GM12872 (cell line): ENCODE measurements around the gene HSD17B12.

Experiments used
- CTCF ChIP-seq: IDR thresholded peaks from 3 replicates; pipeline ENCODE4 v1.5.1; 2011; ENCODE audit warnings: low read depth, mild to moderate bottlenecking, low read length, moderate library complexity; ENCODE audit not compliant: insufficient read depth

HSD17B12 gene

GRCh38 chr11:43810929-43811596 is 130.5 kb downstream of the HSD17B12 start:
- TF ChIP-seq CTCF = no peak

- no peak for TF ChIP-seq CTCF
These were observed 131.9 kb downstream of the HSD17B12 start for GRCh38 chr11:43812471-43812870.

GRCh38 chr11:43818220-43818619 is 137.7 kb downstream of the HSD17B12 start:
- TF ChIP-seq CTCF = no peak

- no peak for TF ChIP-seq CTCF
These were observed 139.4 kb downstream of the HSD17B12 start for GRCh38 chr11:43819926-43820325.

GRCh38 chr11:43823316-43823715 is 142.8 kb downstream of the HSD17B12 start:
- no peak for TF ChIP-seq CTCF

GRCh38 chr11:43823851-43824250 is 143.3 kb downstream of the HSD17B12 start:
- no peak for TF ChIP-seq CTCF

GRCh38 chr11:43825217-43825816 is 144.8 kb downstream of the HSD17B12 start:
- peak; percentile 58 for TF ChIP-seq CTCF
